IMR-90 (cell line): ENCODE measurements around the gene GNB1L. TPM values are rescaled to one million over a fixed set of nuclear protein-coding genes. Genes with fewer than 3 reads are reported as not detected.

Source experiments
- ATAC-seq: fragments of 200-7000 bp; cut with Tn5 transposase; 2 replicates; pipeline ENCODE4 v1.9.1; 2020; ENCODE audit warnings: low read depth, mild to moderate bottlenecking, moderate library complexity
- BruUV-seq: library from RNA; stranded (reverse); fragments of 400-500 nt; replicated peaks from 2 replicates; lab custom pipeline; 2021; lab: Mats Ljungman, UMichigan
- CTCF ChIA-PET: fragments of 300-600 bp; formaldehyde crosslinking; extraction: SDS; loops from one replicate; lab custom pipeline; 2021; ENCODE audit warnings: antibody characterized with exemption; lab: Yijun Ruan, JAX
- POLR2A ChIA-PET: fragments of 300-600 bp; sonication (Branson Sonifier 250); formaldehyde crosslinking; loops from one replicate; lab custom pipeline; 2022; ENCODE audit warnings: antibody characterized with exemption; ENCODE audit not compliant: unreplicated experiment; lab: Charles Lee
- DNase-seq: peaks from one replicate; pipeline ENCODE4 v3.0.0; 2013
- H2AFZ ChIP-seq: replicated peaks from 2 replicates; pipeline ENCODE3; 2013; ENCODE audit warnings: low read length, mild to moderate bottlenecking; ENCODE audit not compliant: poor library complexity
- H2AK5ac ChIP-seq: 2 replicates; pipeline ENCODE4 v1.6.1; 2013; ENCODE audit warnings: low read depth, low read length, inconsistent platforms
- H2AK9ac ChIP-seq: replicated peaks from 2 replicates; pipeline ENCODE3; 2013; ENCODE audit warnings: mild to moderate bottlenecking, low read depth, low read length, moderate library complexity; ENCODE audit not compliant: poor library complexity
- H2BK120ac ChIP-seq: 2 replicates; pipeline ENCODE4 v1.6.1; 2013; ENCODE audit warnings: low read depth, low read length, inconsistent platforms
- H2BK15ac ChIP-seq: 3 replicates; pipeline ENCODE4 v1.6.1; 2013; ENCODE audit warnings: low read depth, low read length, inconsistent platforms
- H2BK20ac ChIP-seq: 2 replicates; pipeline ENCODE4 v1.6.1; 2013; ENCODE audit warnings: low read depth, mild to moderate bottlenecking, inconsistent platforms, low read length, moderate library complexity
- H2BK5ac ChIP-seq: 2 replicates; pipeline ENCODE4 v1.6.1; 2013; ENCODE audit warnings: mild to moderate bottlenecking, low read depth, low read length, inconsistent platforms; ENCODE audit not compliant: poor library complexity, severe bottlenecking
- H3K14ac ChIP-seq: replicated peaks from 2 replicates; pipeline ENCODE4 v1.6.1; 2013; ENCODE audit warnings: low read depth, low read length, inconsistent platforms
- H3K18ac ChIP-seq: 2 replicates; pipeline ENCODE4 v1.6.1; 2013; ENCODE audit warnings: low read depth, low read length, control low read depth
- H3K23ac ChIP-seq: 2 replicates; pipeline ENCODE4 v1.6.1; 2013; ENCODE audit warnings: low read depth, low read length, inconsistent platforms
- H3K27ac ChIP-seq: 2 replicates; pipeline ENCODE4 v1.5.1; 2013; ENCODE audit warnings: mild to moderate bottlenecking, control low read depth, low read length; ENCODE audit not compliant: insufficient read depth
- H3K27me3 ChIP-seq: 2 replicates; pipeline ENCODE4 v1.6.1; 2013; ENCODE audit warnings: low read length; ENCODE audit not compliant: control insufficient read depth, insufficient read depth
- H3K36me3 ChIP-seq: 2 replicates; pipeline ENCODE4 v1.6.1; 2013; ENCODE audit warnings: low read length, mixed read lengths; ENCODE audit not compliant: control insufficient read depth, insufficient read depth
- H3K4ac ChIP-seq: 2 replicates; pipeline ENCODE4 v1.6.1; 2013; ENCODE audit warnings: low read depth, low read length, inconsistent platforms
- H3K4me1 ChIP-seq: 2 replicates; pipeline ENCODE4 v1.6.1; 2013; ENCODE audit warnings: low read length, mixed read lengths; ENCODE audit not compliant: control insufficient read depth, insufficient read depth
- H3K4me2 ChIP-seq: 2 replicates; pipeline ENCODE4 v1.6.1; 2013; ENCODE audit warnings: low read depth, mild to moderate bottlenecking, control low read depth, low read length, moderate library complexity
- H3K4me3 ChIP-seq: 2 replicates; pipeline ENCODE4 v1.5.1; 2013; ENCODE audit warnings: low read depth, mild to moderate bottlenecking, control low read depth, low read length, moderate library complexity; ENCODE audit not compliant: insufficient read depth
- H3K56ac ChIP-seq: 2 replicates; pipeline ENCODE4 v1.6.1; 2013; ENCODE audit warnings: low read length, inconsistent platforms; ENCODE audit not compliant: insufficient read depth; ENCODE audit errors: extremely low read depth
- H3K79me1 ChIP-seq, 2 experiments: 2 replicates each; pipeline ENCODE4 v1.6.1; 2013; ENCODE audit warnings: low read length in 2 of 2, inconsistent platforms in 1 of 2, low read depth in 1 of 2
- H3K9ac ChIP-seq: 2 replicates; pipeline ENCODE4 v1.6.1; 2013; ENCODE audit warnings: low read depth, low read length, control low read depth
- H3K9me1 ChIP-seq: 2 replicates; pipeline ENCODE4 v1.6.1; 2013; ENCODE audit warnings: low read length, inconsistent platforms; ENCODE audit not compliant: insufficient read depth
- H3K9me3 ChIP-seq: 2 replicates; pipeline ENCODE4 v1.6.1; 2013; ENCODE audit warnings: low read length; ENCODE audit not compliant: control insufficient read depth, insufficient read depth
- H4K20me1 ChIP-seq: 2 replicates; pipeline ENCODE4 v1.6.1; 2013; ENCODE audit warnings: low read length, inconsistent platforms; ENCODE audit not compliant: insufficient read depth
- H4K5ac ChIP-seq: 2 replicates; pipeline ENCODE4 v1.6.1; 2013; ENCODE audit warnings: mild to moderate bottlenecking, low read depth, low read length, control low read depth
- H4K8ac ChIP-seq, 2 experiments: 2 replicates each; pipeline ENCODE4 v1.6.1; 2013; ENCODE audit warnings: low read depth in 2 of 2, low read length in 2 of 2, control low read depth in 1 of 2, inconsistent platforms in 1 of 2
- H4K91ac ChIP-seq: 2 replicates; pipeline ENCODE4 v1.6.1; 2013; ENCODE audit warnings: low read depth, low read length, inconsistent platforms; ENCODE audit not compliant: insufficient read depth
- BHLHE40 ChIP-seq: fragments of 150-350 bp; IDR thresholded peaks from 2 replicates; pipeline ENCODE4 v1.6.1; 2016; ENCODE audit warnings: mild to moderate bottlenecking, low read depth, low read length
- CEBPB ChIP-seq: IDR thresholded peaks from 2 replicates; pipeline ENCODE4 v1.6.1; 2012; ENCODE audit warnings: low read depth, low read length, improper control_type of control experiment
- CHD1 ChIP-seq: IDR thresholded peaks from 2 replicates; pipeline ENCODE4 v1.6.1; 2012; ENCODE audit warnings: low read depth, low read length, improper control_type of control experiment
- MXI1 ChIP-seq: IDR thresholded peaks from 2 replicates; pipeline ENCODE4 v1.6.1; 2012; ENCODE audit warnings: low read depth, mild to moderate bottlenecking, low read length, moderate library complexity, borderline replicate concordance
- POLR2A ChIP-seq: IDR thresholded peaks from 2 replicates; pipeline ENCODE4 v1.6.1; 2012; ENCODE audit warnings: mild to moderate bottlenecking, low read depth, low read length
- RFX5 ChIP-seq: IDR thresholded peaks from 2 replicates; pipeline ENCODE4 v1.8.0; 2012; ENCODE audit warnings: low read depth, mild to moderate bottlenecking, low read length, moderate library complexity
- SMC3 ChIP-seq: fragments of 150-350 bp; IDR thresholded peaks from 2 replicates; pipeline ENCODE4 v1.6.1; 2016; ENCODE audit warnings: low read depth, mild to moderate bottlenecking, antibody characterized with exemption, low read length, moderate library complexity
- WGBS, 2 experiments: methylation state at CpG; one replicate each; pipeline versions ENCODE4 v1.1.5 to v1.1.7; 2013; ENCODE audit warnings: missing lambda C conversion rate in 2 of 2; ENCODE audit not compliant: insufficient read length in 1 of 2; ENCODE audit errors: extremely low coverage in 2 of 2; 5-methylcytosine and 5-hydroxymethylcytosine counted together
- dilution Hi-C: fragments of 300-500 bp; cut with HindIII; formaldehyde crosslinking; loops from one replicate; pipeline ENCODE4 v1.14.3; 2018; ENCODE audit warnings: low sequenced_read_pairs; ENCODE audit not compliant: unreplicated experiment
- in situ Hi-C: fragments of 300-500 bp; cut with MboI; formaldehyde crosslinking; loops from 3 replicates; pipeline ENCODE4 v1.14.3; 2019; ENCODE audit warnings: low sequenced_read_pairs, inconsistent platforms, mixed read lengths
- intact Hi-C: fragments of 100-400 bp; cut with micrococcal nuclease; formaldehyde crosslinking; loops from 2 replicates; pipeline ENCODE4 v1.10.0; 2022
- polyA plus RNA-seq, 3 experiments: library from polyadenylated mRNA; depleted of rRNA; stranded (reverse); fragments of >200 nt; gene quantifications; 2 replicates each; pipeline ENCODE4 v1.2.3, GENCODE V29; 2012; ENCODE audit warnings: low replicate concordance in 1 of 3
- total RNA-seq: library from RNA; depleted of rRNA; stranded (reverse); fragments of >200 nt; gene quantifications from 2 replicates; pipeline ENCODE4 v1.2.3, GENCODE V29; 2012
- TF ChIP-seq, protein P1 (sequence below): fragments of 150-350 bp; IDR thresholded peaks from 2 replicates; pipeline ENCODE4 v1.6.1; 2017; ENCODE audit warnings: mild to moderate bottlenecking, antibody characterized with exemption, low read length, low read depth

The GNB1L gene
- total and polyA plus RNA-seq, 2 of the 4 experiments (the other 2 are of a cell fraction), result 2.5 to 4.4 TPM

DNA sequence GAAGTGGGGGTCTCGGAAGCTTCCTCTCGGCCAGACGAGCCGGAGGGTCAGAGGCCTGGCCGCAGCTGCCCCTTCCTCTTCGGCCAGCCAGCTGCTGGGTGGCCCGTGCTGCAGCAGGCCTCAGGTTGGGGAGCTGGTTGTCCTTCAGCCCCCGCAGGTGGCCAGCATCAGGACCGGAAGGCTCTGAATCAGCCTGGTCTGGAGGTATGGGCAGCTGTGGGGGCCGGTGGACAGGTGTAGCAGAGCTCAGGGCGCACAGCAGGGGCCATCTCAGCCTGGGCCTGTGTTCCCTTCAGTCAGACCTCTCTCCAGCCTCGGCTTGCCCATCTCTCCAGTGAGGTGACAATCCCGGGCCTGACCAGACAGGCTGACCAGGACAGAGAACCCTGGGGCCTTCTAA, 107.9 kb downstream of the GNB1L start:
- intact Hi-C loops, result no loop called here
- H3K27me3 ChIP-seq, result peaks cover 10% of the 10 kb centered on the region; the same call in 1 of the 2 replicates

More for the DNA sequence above, 107.9 kb downstream of the GNB1L start:
- no peak overlapping the region for H3K56ac ChIP-seq
- no peak overlapping the region for H3K9ac ChIP-seq
- no peak overlapping the region for H2BK5ac ChIP-seq
- no peak overlapping the region for H4K8ac ChIP-seq
- BruUV-seq, result no TSS peak
- no peak overlapping the region for H2BK15ac ChIP-seq
- ATAC-seq (no peak), DNase-seq (no peak)
- H2AFZ ChIP-seq, result no peak overlapping the region
- ChIA-PET POLR2A (no interaction called here), CTCF (no interaction called here)
- no peak overlapping the region for H4K91ac ChIP-seq
- H4K20me1 ChIP-seq, result no peaks in the 10 kb centered on the region
- H3K27ac ChIP-seq, result no peak overlapping the region
- no peak overlapping the region for H2AK9ac ChIP-seq
- dilution Hi-C loops, result no loop called here
- WGBS, 2 experiments, result 93% methylated on average over 9 of the region's 13 CpGs; no CpG with 5 or more reads in 1 of the 2 experiments
- H3K9me3 ChIP-seq, result no peaks in the 10 kb centered on the region
- in situ Hi-C loops, result no loop called here
- TF ChIP-seq MXI1 (no peak), CEBPB (no peak), POLR2A (no peak), CHD1 (no peak), RFX5 (no peak), BHLHE40 (no peak), SMC3 (no peak)
- TF ChIP-seq, protein P1, sequence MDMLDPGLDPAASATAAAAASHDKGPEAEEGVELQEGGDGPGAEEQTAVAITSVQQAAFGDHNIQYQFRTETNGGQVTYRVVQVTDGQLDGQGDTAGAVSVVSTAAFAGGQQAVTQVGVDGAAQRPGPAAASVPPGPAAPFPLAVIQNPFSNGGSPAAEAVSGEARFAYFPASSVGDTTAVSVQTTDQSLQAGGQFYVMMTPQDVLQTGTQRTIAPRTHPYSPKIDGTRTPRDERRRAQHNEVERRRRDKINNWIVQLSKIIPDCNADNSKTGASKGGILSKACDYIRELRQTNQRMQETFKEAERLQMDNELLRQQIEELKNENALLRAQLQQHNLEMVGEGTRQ, result no peak
- no peak overlapping the region for H2BK20ac ChIP-seq
- H4K5ac ChIP-seq, result no peak overlapping the region
- H3K9me1 ChIP-seq, result no peaks in the 10 kb centered on the region; the same call in 1 of the 2 replicates
- H2BK120ac ChIP-seq, result no peak overlapping the region
- H3K4ac ChIP-seq, result no peak overlapping the region
- H3K36me3 ChIP-seq, result no peaks in the 10 kb centered on the region
- H3K14ac ChIP-seq, result no peak overlapping the region
- H3K79me1 ChIP-seq, result no peaks in the 10 kb centered on the region
- H3K4me1 ChIP-seq, result peaks cover 9% of the 10 kb centered on the region
- H3K4me3 ChIP-seq, result no peak overlapping the region
- no peak overlapping the region for H3K23ac ChIP-seq
- no peak overlapping the region for H3K18ac ChIP-seq
- H3K4me2 ChIP-seq, result no peak overlapping the region
- no peak overlapping the region for H2AK5ac ChIP-seq
